Esophagus muscularis mucosa (tissue), 4 donors: ENCODE data around the gene SLC36A1. TPM values are rescaled to one million over a fixed set of nuclear protein-coding genes. Genes with fewer than 3 reads are reported as not detected.

Experiments used
- DNase-seq: peaks from one replicate; pipeline ENCODE4 v3.0.0-alpha.2; 2017; ENCODE audit errors: extremely low spot score
- H3K27ac ChIP-seq, 4 donors: fragments of 200-600 bp; sonication (generic); replicated peaks in 1 of 4; 1 replicate in 3 of 4; 2 replicates in 1 of 4; pipeline ENCODE4 v1.5.1; 2016 to 2019; ENCODE audit warnings: mild to moderate bottlenecking in 1 of 4
- H3K27me3 ChIP-seq, 4 donors: fragments of 200-600 bp; sonication (generic); one replicate each; pipeline versions ENCODE4 v1.5.1 to v1.6.0; 2016 to 2019
- H3K36me3 ChIP-seq, 4 donors: fragments of 200-600 bp; sonication (generic); one replicate each; pipeline ENCODE4 v1.5.1; 2016 to 2019
- H3K4me1 ChIP-seq, 4 donors: fragments of 200-600 bp; sonication (generic); one replicate each; pipeline ENCODE4 v1.5.1; 2016 to 2019
- H3K4me3 ChIP-seq, 4 donors: fragments of 200-600 bp; sonication (generic); 1 replicate in 2 of 4; 2 replicates in 2 of 4; pipeline ENCODE4 v1.5.1; 2016 to 2019; ENCODE audit warnings: mild to moderate bottlenecking in 4 of 4, moderate library complexity in 1 of 4
- H3K9me3 ChIP-seq, 4 donors: fragments of 200-600 bp; sonication (generic); 1 replicate in 3 of 4; 2 replicates in 1 of 4; pipeline ENCODE4 v1.5.1; 2016 to 2019
- CTCF ChIP-seq, 3 experiments: fragments of 200-600 bp in 2 of 3; fragments of 450-650 bp in 1 of 3; sonication (generic) in 2 of 3; IDR thresholded peaks; one replicate each; pipeline ENCODE4 v1.5.1; 2017 to 2019; ENCODE audit warnings: antibody characterized with exemption in 3 of 3, mild to moderate bottlenecking in 2 of 3, moderate library complexity in 1 of 3
- EP300 ChIP-seq: sonication (generic); formaldehyde crosslinking; IDR thresholded peaks from one replicate; pipeline ENCODE4 v1.6.1; 2017; ENCODE audit warnings: antibody characterized with exemption
- POLR2A ChIP-seq: fragments of 450-650 bp; IDR thresholded peaks from one replicate; pipeline ENCODE4 v1.6.1; 2017; ENCODE audit warnings: antibody characterized with exemption, moderate library complexity, mild to moderate bottlenecking, low read depth
- POLR2AphosphoS5 ChIP-seq, 2 donors: sonication (generic); formaldehyde crosslinking; IDR thresholded peaks; one replicate each; pipeline ENCODE4 v1.6.1; 2017; ENCODE audit warnings: antibody characterized with exemption in 2 of 2
- WGBS: methylation state at CpG from one replicate; pipeline ENCODE4 v1.1.5; 2018; 5-methylcytosine and 5-hydroxymethylcytosine counted together
- intact Hi-C: fragments of 100-400 bp; cut with DNase I; formaldehyde crosslinking; loops from one replicate; pipeline ENCODE4 v1.15.1; 2023
- total RNA-seq, 4 donors: library from RNA; depleted of rRNA; stranded (reverse); fragments of >200 nt; gene quantifications; one replicate each; pipeline versions ENCODE4 v1.1.0 to v1.2.1, GENCODE V29; 2016

SLC36A1 gene
- total RNA-seq, 4 donors from 2014 or later = 5.1 to 13.7 (median 8.8) TPM

GRCh38 chr5:151451626-151452520, 4.5 kb downstream of the SLC36A1 start:
- 84% methylated on average over 8 of the region's 8 CpGs for WGBS

GRCh38 chr5:151454166-151454565, 6.8 kb downstream of the SLC36A1 start:
- no peak for DNase-seq
- no peaks in the 10 kb centered on the region for H3K27me3 ChIP-seq
- TF ChIP-seq EP300 = no peak
- no peak for TF ChIP-seq POLR2A
- TF ChIP-seq CTCF (IDR thresholded peaks at IDR 0.05) = no peak
- TF ChIP-seq POLR2AphosphoS5 (IDR thresholded peaks at IDR 0.05) = no peak
- intact Hi-C loops = no loop called here
- H3K27ac ChIP-seq = no peak overlapping the region
- no peaks in the 10 kb centered on the region for H3K9me3 ChIP-seq
- peaks cover 0 to 9% (median 2%) of the 10 kb centered on the region in 4 donors for H3K36me3 ChIP-seq
- no peak overlapping the region for H3K4me3 ChIP-seq
- H3K4me1 ChIP-seq = peaks cover 0 to 8% (median 3%) of the 10 kb centered on the region in 4 donors
- 89% methylated on average over 2 of the region's 2 CpGs for WGBS

More at GRCh38 chr5:151451626-151452520, 4.5 kb downstream of the SLC36A1 start:
- Histone ChIP-seq H3K27me3 (no peaks in the 10 kb centered on the region), H3K9me3 (no peaks in the 10 kb centered on the region), H3K4me1 (peaks cover 10 to 19% (median 17%) of the 10 kb centered on the region in 4 donors), H3K36me3 (no peaks in the 10 kb centered on the region), H3K4me3 (no peak overlapping the region), H3K27ac (no peak overlapping the region)
- TF ChIP-seq EP300 (no peak), POLR2AphosphoS5 (IDR thresholded peaks at IDR 0.05) (no peak), CTCF (IDR thresholded peaks at IDR 0.05) (no peak), POLR2A (no peak)
- intact Hi-C loops = no loop called here
- no peak for DNase-seq

- TF ChIP-seq EP300 = no peak
- no peak for TF ChIP-seq POLR2A
- no peak for TF ChIP-seq CTCF (IDR thresholded peaks at IDR 0.05)
- no peaks in the 10 kb centered on the region for H3K9me3 ChIP-seq
- H3K27me3 ChIP-seq = no peaks in the 10 kb centered on the region
- 98% methylated on average over 3 of the region's 3 CpGs for WGBS
- DNase-seq = no peak
- H3K36me3 ChIP-seq = peaks cover 0 to 16% (median 3%) of the 10 kb centered on the region in 4 donors
- H3K27ac ChIP-seq = no peak overlapping the region
- no peak overlapping the region for H3K4me3 ChIP-seq
- intact Hi-C loops = no loop called here
- H3K4me1 ChIP-seq = peaks cover 0 to under 1% (median 0%) of the 10 kb centered on the region in 4 donors
Measured at GRCh38 chr5:151454889-151455288, 7.5 kb downstream of the SLC36A1 start.

GRCh38 chr5:151456321-151456940, 9.0 kb downstream of the SLC36A1 start:
- Histone ChIP-seq H3K9me3 (no peaks in the 10 kb centered on the region), H3K4me1 (no peaks in the 10 kb centered on the region), H3K4me3 (no peak overlapping the region), H3K27ac (no peak overlapping the region), H3K27me3 (no peaks in the 10 kb centered on the region), H3K36me3 (peaks cover 0 to 30% (median 6%) of the 10 kb centered on the region in 4 donors)
- DNase-seq = no peak
- intact Hi-C loops = no loop called here
- TF ChIP-seq POLR2AphosphoS5 (IDR thresholded peaks at IDR 0.05) = no peak
- no peak for TF ChIP-seq CTCF (IDR thresholded peaks at IDR 0.05)
- no peak for TF ChIP-seq EP300
- no peak for TF ChIP-seq POLR2A
- WGBS = 78% methylated on average over 10 of the region's 10 CpGs
